Epithelial cell of esophagus (primary cell): ENCODE results near the gene HSD11B2.

Source experiments
- DNase-seq: peaks from one replicate; pipeline ENCODE4 v3.0.0; 2010; ENCODE audit warnings: low read depth
- H3K4me3 ChIP-seq: 2 replicates; pipeline ENCODE4 v1.5.1; 2011; ENCODE audit warnings: mild to moderate bottlenecking, low read length, control low read depth
- TF ChIP-seq, protein P1 (sequence below): IDR thresholded peaks from 2 replicates; pipeline ENCODE4 v1.5.1; 2011; ENCODE audit warnings: low read depth, mild to moderate bottlenecking, low read length, control low read depth, inconsistent platforms; ENCODE audit not compliant: insufficient read depth; ENCODE audit errors: missing control alignments

HSD11B2 gene

DNA sequence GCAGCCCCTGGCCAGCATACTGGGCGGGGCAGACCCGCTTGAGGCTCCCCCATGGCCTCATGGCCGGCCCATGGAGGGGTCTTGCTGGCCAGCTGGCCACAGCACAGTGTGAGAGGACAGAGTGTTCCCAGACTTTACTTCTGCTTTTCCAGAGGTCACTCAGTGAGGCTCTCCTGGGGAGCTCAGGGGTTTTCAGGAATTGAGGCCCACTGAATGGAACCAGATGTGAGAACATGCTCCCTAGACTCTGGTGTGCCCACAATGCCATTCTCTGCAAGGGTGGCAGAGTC is 28.9 kb downstream of the HSD11B2 start:
- no peak overlapping the region for H3K4me3 ChIP-seq
- DNase-seq = no peak
- TF ChIP-seq, protein P1, sequence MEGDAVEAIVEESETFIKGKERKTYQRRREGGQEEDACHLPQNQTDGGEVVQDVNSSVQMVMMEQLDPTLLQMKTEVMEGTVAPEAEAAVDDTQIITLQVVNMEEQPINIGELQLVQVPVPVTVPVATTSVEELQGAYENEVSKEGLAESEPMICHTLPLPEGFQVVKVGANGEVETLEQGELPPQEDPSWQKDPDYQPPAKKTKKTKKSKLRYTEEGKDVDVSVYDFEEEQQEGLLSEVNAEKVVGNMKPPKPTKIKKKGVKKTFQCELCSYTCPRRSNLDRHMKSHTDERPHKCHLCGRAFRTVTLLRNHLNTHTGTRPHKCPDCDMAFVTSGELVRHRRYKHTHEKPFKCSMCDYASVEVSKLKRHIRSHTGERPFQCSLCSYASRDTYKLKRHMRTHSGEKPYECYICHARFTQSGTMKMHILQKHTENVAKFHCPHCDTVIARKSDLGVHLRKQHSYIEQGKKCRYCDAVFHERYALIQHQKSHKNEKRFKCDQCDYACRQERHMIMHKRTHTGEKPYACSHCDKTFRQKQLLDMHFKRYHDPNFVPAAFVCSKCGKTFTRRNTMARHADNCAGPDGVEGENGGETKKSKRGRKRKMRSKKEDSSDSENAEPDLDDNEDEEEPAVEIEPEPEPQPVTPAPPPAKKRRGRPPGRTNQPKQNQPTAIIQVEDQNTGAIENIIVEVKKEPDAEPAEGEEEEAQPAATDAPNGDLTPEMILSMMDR = no peak

DNA sequence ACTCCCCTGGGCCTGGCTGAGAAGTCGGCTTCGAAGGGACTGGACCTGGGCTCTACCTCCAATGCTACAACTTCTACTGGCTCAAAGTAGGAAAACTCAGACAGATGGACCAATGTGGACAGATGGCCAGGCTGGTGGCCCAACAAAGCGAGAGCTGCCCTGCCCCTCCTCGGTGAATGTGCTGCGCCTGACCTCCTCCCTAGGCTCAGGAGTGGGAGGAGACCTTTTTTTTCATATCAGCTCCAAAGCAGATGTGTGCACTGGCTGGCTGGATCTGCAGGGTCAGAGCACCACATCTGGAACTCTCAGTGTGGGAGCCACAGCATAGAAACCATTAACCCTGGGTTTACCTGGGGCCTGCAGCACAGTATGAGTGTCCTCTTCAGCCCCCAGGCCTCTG is 29.2 kb downstream of the HSD11B2 start:
- TF ChIP-seq, protein P1 = no peak
- no peak for DNase-seq
- H3K4me3 ChIP-seq = no peak overlapping the region

GRCh38 chr16:67460961-67461360 is 30.0 kb downstream of the HSD11B2 start:
- TF ChIP-seq, protein P1 = no peak
- no peak overlapping the region for H3K4me3 ChIP-seq
- no peak for DNase-seq

GRCh38 chr16:67461600-67462278 is 30.8 kb downstream of the HSD11B2 start:
- TF ChIP-seq, protein P1 = no peak
- peak; percentile 45 for DNase-seq
- H3K4me3 ChIP-seq = no peak overlapping the region

GRCh38 chr16:67462279-67462655 is 31.3 kb downstream of the HSD11B2 start:
- DNase-seq = peak; percentile 12
- H3K4me3 ChIP-seq = no peak overlapping the region
- TF ChIP-seq, protein P1 = no peak

- DNase-seq = no peak
- TF ChIP-seq, protein P1 = no peak
- no peak overlapping the region for H3K4me3 ChIP-seq
Measured at GRCh38 chr16:67463059-67463458, 32.1 kb downstream of the HSD11B2 start.

DNA sequence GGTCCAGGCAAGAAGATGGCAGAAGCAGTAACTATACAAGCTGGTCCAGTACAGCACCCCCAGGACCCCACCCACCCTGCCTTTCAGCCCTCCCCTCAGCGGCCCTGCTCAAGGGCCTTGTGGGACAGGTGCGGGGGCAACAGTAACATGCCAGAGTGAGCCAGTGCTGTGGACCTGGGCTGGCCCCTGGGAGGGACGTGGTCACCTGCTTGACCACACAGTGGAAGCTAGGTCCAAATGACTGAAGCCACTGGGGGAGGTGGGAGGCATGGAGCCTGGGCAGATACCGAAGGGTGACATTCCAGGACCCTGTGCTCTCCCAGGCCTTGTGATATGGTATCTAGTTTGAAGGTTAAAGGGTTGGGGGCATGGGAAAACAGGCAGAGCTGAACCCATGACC is 32.8 kb downstream of the HSD11B2 start:
- no peak for DNase-seq
- TF ChIP-seq, protein P1 = no peak
- H3K4me3 ChIP-seq = no peak overlapping the region
